ENCODE data around the gene PDPN. TPM values are rescaled to one million over a fixed set of nuclear protein-coding genes. Genes with fewer than 3 reads are reported as not detected.

PDPN gene
- polyA plus RNA-seq, 1 of the 3 experiments (the other 2 are of a cell fraction), result not detected

DNA sequence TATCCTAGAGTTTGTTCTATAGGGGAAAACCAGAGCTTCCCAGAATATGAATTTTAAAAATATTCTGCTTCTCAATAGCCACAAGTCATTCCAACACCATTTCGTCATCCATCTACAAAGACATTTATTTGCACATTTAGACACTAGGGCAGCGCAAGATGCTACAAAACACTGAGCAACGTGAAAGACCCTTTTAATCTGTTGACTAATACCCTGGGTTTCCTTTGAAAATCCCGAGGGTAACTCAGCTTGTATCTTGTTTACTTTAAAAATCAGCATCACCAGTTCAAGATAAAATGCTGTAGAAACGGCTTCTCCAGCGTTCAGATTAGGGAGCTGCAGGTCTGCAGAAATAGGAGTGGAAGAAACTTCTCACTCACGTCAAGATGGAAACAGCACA lies 13.5 kb downstream of the PDPN start:
- no peak overlapping the region for H3K27ac ChIP-seq (ENCODE audit: low read depth in 2 of 2, low read length in 1 of 2)
- H3K79me2 ChIP-seq (ENCODE audit: insufficient read depth), result no peaks in the 10 kb centered on the region
- no peak for DNase-seq
- H3K27me3 ChIP-seq (ENCODE audit: insufficient read depth), result peaks cover 24% of the 10 kb centered on the region; the same call in 1 of the 2 replicates
- POLR2A ChIA-PET, result no interaction called here
- H3K36me3 ChIP-seq (replicated peaks in 1 of 2; ENCODE audit: control insufficient read depth in 1 of 2, insufficient read depth in 2 of 2, low read length in 1 of 2), result no peaks in the 10 kb centered on the region
- no peak overlapping the region for H3K9ac ChIP-seq
- no peaks in the 10 kb centered on the region for H3K9me3 ChIP-seq
- H4K20me1 ChIP-seq (ENCODE audit: insufficient read depth), result no peaks in the 10 kb centered on the region
- H3K4me2 ChIP-seq, result no peak overlapping the region
- no peaks in the 10 kb centered on the region for H3K9me2 ChIP-seq
- H3K4me1 ChIP-seq (ENCODE audit: control insufficient read depth in 1 of 2, insufficient read depth in 2 of 2, low read depth in 1 of 2, low read length in 1 of 2), result no peaks in the 10 kb centered on the region
- no peak overlapping the region for H2AFZ ChIP-seq (ENCODE audit: low read depth)
- 3% methylated on average over 7 of the region's 7 CpGs for WGBS (ENCODE audit: low lambda C conversion rate)
- H3K4me3 ChIP-seq (ENCODE audit: low read depth in 2 of 2, low read length in 1 of 2), result no peak overlapping the region
- CTCF ChIA-PET, result interaction anchor here (0.9 kb wide), 1 partner anchor 138 kb away, joined by 4 read pairs; no protein-coding TSS in a partner anchor
- no peaks in the 10 kb centered on the region for H3F3A ChIP-seq (replicated peaks; ENCODE audit: insufficient read depth)
- TF ChIP-seq GABPA (IDR thresholded peaks at IDR 0.05; ENCODE audit: low read depth) (no peak), USF1 (IDR thresholded peaks at IDR 0.05; ENCODE audit: borderline replicate concordance, low read depth) (no peak), RAD21 (IDR thresholded peaks at IDR 0.05; ENCODE audit: low read length) (no peak), EP300 (IDR thresholded peaks at IDR 0.05; ENCODE audit: borderline replicate concordance in 1 of 2, low read depth in 1 of 2, low read length in 1 of 2) (no peak), RXRA (IDR thresholded peaks at IDR 0.05; ENCODE audit: borderline replicate concordance, low read depth) (no peak)
- TF ChIP-seq, protein P1, sequence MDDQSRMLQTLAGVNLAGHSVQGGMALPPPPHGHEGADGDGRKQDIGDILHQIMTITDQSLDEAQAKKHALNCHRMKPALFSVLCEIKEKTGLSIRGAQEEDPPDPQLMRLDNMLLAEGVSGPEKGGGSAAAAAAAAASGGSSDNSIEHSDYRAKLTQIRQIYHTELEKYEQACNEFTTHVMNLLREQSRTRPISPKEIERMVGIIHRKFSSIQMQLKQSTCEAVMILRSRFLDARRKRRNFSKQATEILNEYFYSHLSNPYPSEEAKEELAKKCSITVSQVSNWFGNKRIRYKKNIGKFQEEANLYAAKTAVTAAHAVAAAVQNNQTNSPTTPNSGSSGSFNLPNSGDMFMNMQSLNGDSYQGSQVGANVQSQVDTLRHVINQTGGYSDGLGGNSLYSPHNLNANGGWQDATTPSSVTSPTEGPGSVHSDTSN (IDR thresholded peaks at IDR 0.05), result no peak

DNA sequence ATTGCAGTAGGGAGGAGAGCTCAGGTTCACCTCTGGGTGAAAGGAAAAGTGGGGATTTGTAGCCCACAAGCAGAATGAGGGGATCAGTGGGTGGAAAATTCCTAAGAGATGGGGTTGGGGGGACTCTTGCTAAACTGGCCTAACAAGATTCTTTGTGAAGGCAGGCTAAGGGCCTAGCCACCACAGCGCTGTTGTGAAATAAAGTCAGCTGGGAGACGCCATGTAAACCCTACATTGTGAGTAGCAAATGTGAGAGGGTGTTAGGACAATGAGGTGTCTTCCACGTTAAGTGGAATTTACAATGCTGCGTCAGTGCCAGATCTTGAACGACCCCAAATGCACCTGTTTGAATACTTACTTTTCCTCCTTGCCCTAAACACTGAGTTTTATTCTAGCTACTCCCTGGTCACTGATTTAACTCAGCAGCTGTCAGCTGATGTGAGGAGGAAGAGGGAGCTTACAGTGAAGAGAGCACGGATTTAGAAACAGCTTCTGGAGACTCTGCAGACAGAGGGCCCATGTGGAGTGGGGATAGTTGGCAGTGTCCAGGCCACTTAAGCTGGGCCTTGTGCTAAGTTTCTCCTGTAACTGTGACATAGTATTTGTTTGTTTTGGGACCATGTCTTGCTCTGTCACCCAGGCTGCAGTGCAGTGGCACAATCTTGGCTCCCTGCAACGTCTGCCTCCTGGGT lies 17.3 kb downstream of the PDPN start:
- Histone ChIP-seq H3F3A (replicated peaks; ENCODE audit: insufficient read depth) (no peaks in the 10 kb centered on the region), H3K36me3 (replicated peaks in 1 of 2; ENCODE audit: control insufficient read depth in 1 of 2, insufficient read depth in 2 of 2, low read length in 1 of 2) (no peaks in the 10 kb centered on the region), H3K4me3 (ENCODE audit: low read depth in 2 of 2, low read length in 1 of 2) (no peak overlapping the region), H4K20me1 (ENCODE audit: insufficient read depth) (no peaks in the 10 kb centered on the region), H3K9me3 (no peaks in the 10 kb centered on the region), H3K4me1 (ENCODE audit: control insufficient read depth in 1 of 2, insufficient read depth in 2 of 2, low read depth in 1 of 2, low read length in 1 of 2) (no peaks in the 10 kb centered on the region), H3K9me2 (no peaks in the 10 kb centered on the region), H2AFZ (ENCODE audit: low read depth) (no peak overlapping the region), H3K79me2 (ENCODE audit: insufficient read depth) (no peaks in the 10 kb centered on the region), H3K27ac (ENCODE audit: low read depth in 2 of 2, low read length in 1 of 2) (no peak overlapping the region), H3K27me3 (ENCODE audit: insufficient read depth) (peaks cover 13% of the 10 kb centered on the region; the same call in 1 of the 2 replicates), H3K4me2 (no peak overlapping the region), H3K9ac (no peak overlapping the region)
- 8% methylated on average over 7 of the region's 7 CpGs for WGBS (ENCODE audit: low lambda C conversion rate)
- CTCF ChIA-PET, result no interaction called here
- POLR2A ChIA-PET, result no interaction called here
- TF ChIP-seq ZBTB33 (IDR thresholded peaks at IDR 0.05; ENCODE audit: borderline replicate concordance, low read depth) (no peak), FOXM1 (IDR thresholded peaks at IDR 0.05; ENCODE audit: low read depth) (no peak), FOXJ3 (CRISPR knock-in tag; IDR thresholded peaks at IDR 0.05) (no peak), GABPA (IDR thresholded peaks at IDR 0.05; ENCODE audit: low read depth) (no peak), EP300 (IDR thresholded peaks at IDR 0.05; ENCODE audit: borderline replicate concordance in 1 of 2, low read depth in 1 of 2, low read length in 1 of 2) (no peak), CTCF (IDR thresholded peaks at IDR 0.05) (no peak)
- no peak for DNase-seq
